ENCODE results near the gene CAMTA1.

DNA sequence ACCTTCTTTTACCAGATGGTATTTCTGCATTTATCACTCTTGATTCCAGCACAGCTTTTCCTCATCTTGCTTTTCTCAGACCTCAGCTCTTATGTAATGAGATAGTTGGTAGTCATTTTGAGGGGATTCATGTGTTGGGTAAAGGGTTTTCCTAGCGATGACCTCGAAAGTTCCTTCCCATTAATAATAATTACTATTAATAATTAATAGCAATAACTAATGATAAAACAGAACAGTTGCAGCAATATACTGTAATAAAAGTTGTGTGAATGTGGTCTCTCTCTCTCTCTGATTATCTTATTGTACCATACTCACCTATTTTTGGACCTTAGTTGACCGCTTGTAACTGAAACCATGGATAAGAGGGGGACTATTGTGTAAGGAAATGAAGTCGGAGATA lies 14.2 kb downstream of the CAMTA1 start:
- TF ChIP-seq, protein P1, sequence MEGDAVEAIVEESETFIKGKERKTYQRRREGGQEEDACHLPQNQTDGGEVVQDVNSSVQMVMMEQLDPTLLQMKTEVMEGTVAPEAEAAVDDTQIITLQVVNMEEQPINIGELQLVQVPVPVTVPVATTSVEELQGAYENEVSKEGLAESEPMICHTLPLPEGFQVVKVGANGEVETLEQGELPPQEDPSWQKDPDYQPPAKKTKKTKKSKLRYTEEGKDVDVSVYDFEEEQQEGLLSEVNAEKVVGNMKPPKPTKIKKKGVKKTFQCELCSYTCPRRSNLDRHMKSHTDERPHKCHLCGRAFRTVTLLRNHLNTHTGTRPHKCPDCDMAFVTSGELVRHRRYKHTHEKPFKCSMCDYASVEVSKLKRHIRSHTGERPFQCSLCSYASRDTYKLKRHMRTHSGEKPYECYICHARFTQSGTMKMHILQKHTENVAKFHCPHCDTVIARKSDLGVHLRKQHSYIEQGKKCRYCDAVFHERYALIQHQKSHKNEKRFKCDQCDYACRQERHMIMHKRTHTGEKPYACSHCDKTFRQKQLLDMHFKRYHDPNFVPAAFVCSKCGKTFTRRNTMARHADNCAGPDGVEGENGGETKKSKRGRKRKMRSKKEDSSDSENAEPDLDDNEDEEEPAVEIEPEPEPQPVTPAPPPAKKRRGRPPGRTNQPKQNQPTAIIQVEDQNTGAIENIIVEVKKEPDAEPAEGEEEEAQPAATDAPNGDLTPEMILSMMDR (IDR thresholded peaks at IDR 0.05), result no peak
- TF ChIP-seq, protein P2, sequence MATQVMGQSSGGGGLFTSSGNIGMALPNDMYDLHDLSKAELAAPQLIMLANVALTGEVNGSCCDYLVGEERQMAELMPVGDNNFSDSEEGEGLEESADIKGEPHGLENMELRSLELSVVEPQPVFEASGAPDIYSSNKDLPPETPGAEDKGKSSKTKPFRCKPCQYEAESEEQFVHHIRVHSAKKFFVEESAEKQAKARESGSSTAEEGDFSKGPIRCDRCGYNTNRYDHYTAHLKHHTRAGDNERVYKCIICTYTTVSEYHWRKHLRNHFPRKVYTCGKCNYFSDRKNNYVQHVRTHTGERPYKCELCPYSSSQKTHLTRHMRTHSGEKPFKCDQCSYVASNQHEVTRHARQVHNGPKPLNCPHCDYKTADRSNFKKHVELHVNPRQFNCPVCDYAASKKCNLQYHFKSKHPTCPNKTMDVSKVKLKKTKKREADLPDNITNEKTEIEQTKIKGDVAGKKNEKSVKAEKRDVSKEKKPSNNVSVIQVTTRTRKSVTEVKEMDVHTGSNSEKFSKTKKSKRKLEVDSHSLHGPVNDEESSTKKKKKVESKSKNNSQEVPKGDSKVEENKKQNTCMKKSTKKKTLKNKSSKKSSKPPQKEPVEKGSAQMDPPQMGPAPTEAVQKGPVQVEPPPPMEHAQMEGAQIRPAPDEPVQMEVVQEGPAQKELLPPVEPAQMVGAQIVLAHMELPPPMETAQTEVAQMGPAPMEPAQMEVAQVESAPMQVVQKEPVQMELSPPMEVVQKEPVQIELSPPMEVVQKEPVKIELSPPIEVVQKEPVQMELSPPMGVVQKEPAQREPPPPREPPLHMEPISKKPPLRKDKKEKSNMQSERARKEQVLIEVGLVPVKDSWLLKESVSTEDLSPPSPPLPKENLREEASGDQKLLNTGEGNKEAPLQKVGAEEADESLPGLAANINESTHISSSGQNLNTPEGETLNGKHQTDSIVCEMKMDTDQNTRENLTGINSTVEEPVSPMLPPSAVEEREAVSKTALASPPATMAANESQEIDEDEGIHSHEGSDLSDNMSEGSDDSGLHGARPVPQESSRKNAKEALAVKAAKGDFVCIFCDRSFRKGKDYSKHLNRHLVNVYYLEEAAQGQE (IDR thresholded peaks at IDR 0.05; ENCODE audit: insufficient read depth in 1 of 2, low read depth in 2 of 2, low read length in 1 of 2), result no peak
- TF ChIP-seq POLR2AphosphoS5 (IDR thresholded peaks at IDR 0.05; ENCODE audit: low read depth, low read length) (no peak), SIN3A (IDR thresholded peaks at IDR 0.05; ENCODE audit: borderline replicate concordance, insufficient read depth, low read depth, low read length) (no peak)
